Measurements from ENCODE around the gene ADAM12.

DNA sequence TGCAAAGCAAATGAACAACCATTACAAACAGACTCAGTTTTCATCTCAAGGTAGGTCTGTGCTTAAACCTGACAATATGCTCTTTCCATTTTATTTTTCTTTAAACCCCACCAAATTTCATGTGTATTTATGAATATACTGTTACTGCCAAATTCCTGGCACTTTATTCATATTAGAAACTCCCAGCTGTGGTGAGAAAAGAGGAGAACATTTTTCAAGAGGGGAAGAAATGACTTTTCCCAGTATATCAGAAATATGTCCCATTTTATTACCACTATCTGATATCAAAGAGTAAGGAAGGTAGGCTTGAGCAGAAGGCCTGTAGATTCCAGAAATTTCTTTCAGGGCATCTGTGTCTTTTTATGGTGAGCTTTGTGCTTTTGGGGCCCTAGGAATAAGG lies 189.6 kb downstream of the ADAM12 start:
- TF ChIP-seq POLR2A (IDR thresholded peaks at IDR 0.05; ENCODE audit: borderline replicate concordance, extremely low read depth, insufficient read depth, insufficient read length) (no peak), POLR2AphosphoS5 (IDR thresholded peaks at IDR 0.05; ENCODE audit: low read depth, low read length) (no peak), ZNF274 (IDR thresholded peaks at IDR 0.05; ENCODE audit: low read depth, low read length) (no peak), CTCF (IDR thresholded peaks at IDR 0.05 in 2 of 3, conservative IDR thresholded peaks at IDR 0.05 in 1 of 3; ENCODE audit: borderline replicate concordance in 1 of 3, insufficient read depth in 1 of 3, low read depth in 2 of 3, low read length in 2 of 3) (no peak), ZBTB33 (IDR thresholded peaks at IDR 0.05; ENCODE audit: extremely low read depth, insufficient replicate concordance, low read length) (no peak), EZH2 (IDR thresholded peaks at IDR 0.05) (no peak), EZH2phosphoT487 (IDR thresholded peaks at IDR 0.05; ENCODE audit: borderline replicate concordance) (no peak), YY1 (IDR thresholded peaks at IDR 0.05; ENCODE audit: extremely low read depth, insufficient replicate concordance, low read depth, low read length) (no peak), JUND (IDR thresholded peaks at IDR 0.05) (no peak), EGR1 (IDR thresholded peaks at IDR 0.05; ENCODE audit: low read depth) (no peak), FOSL1 (IDR thresholded peaks at IDR 0.05; ENCODE audit: low read depth) (no peak), RAD21 (IDR thresholded peaks at IDR 0.05; ENCODE audit: low read depth) (no peak), REST (IDR thresholded peaks at IDR 0.05; ENCODE audit: low read depth) (no peak)
- TF ChIP-seq, protein P1, sequence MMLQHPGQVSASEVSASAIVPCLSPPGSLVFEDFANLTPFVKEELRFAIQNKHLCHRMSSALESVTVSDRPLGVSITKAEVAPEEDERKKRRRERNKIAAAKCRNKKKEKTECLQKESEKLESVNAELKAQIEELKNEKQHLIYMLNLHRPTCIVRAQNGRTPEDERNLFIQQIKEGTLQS (IDR thresholded peaks at IDR 0.05) = no peak
